CD4-positive, alpha-beta T cell (primary cell): ENCODE results near the gene PRKCA. TPM values are rescaled to one million over a fixed set of nuclear protein-coding genes. Genes with fewer than 3 reads are reported as not detected.
A peak's percentile ranks its signal among the peaks of the same experiment; 100 is the strongest.

Source experiments
- ATAC-seq: fragments of 200-7000 bp; cut with Tn5 transposase; one replicate; pipeline ENCODE4 v1.10.0; 2022; ENCODE audit warnings: mild to moderate bottlenecking; ENCODE audit not compliant: poor library complexity
- CTCF ChIA-PET: fragments of 350-600 bp; sonication (Branson Sonifier 250); formaldehyde crosslinking; loops from one replicate; lab custom pipeline; 2021; ENCODE audit warnings: antibody characterized with exemption, inconsistent platforms; lab: Charles Lee
- POLR2A ChIA-PET: fragments of 350-600 bp; sonication (Branson Sonifier 250); formaldehyde crosslinking; loops from one replicate; lab custom pipeline; 2021; ENCODE audit warnings: antibody characterized with exemption, inconsistent platforms; lab: Charles Lee
- DNase-seq, 14 experiments: peaks; one replicate each; pipeline ENCODE4 v3.0.0-alpha.2; 2013 to 2020; ENCODE audit warnings: mixed read lengths in 2 of 14
- H3K27ac ChIP-seq, 2 donors: one replicate each; pipeline versions ENCODE4 v1.5.1 to v1.7.0; 2013; ENCODE audit warnings: low read length in 2 of 2, low read depth in 1 of 2, mild to moderate bottlenecking in 1 of 2
- H3K27me3 ChIP-seq, 2 experiments: 1 replicate in 1 of 2; 2 replicates in 1 of 2; pipeline versions ENCODE4 v1.6.1 to v1.7.0; 2013; ENCODE audit warnings: low read length in 2 of 2, control low read depth in 1 of 2, mild to moderate bottlenecking in 1 of 2, moderate library complexity in 1 of 2; ENCODE audit not compliant: insufficient read depth in 2 of 2, control insufficient read depth in 1 of 2
- H3K36me3 ChIP-seq: one replicate; pipeline ENCODE4 v1.6.1; 2013; ENCODE audit warnings: low read length, control low read depth; ENCODE audit not compliant: insufficient read depth
- H3K4me1 ChIP-seq: one replicate; pipeline ENCODE4 v1.6.1; 2013; ENCODE audit warnings: low read length, control low read depth; ENCODE audit not compliant: insufficient read depth
- H3K4me3 ChIP-seq: one replicate; pipeline ENCODE4 v1.5.1; 2013; ENCODE audit warnings: mild to moderate bottlenecking, low read length, moderate library complexity
- H3K9me3 ChIP-seq, 2 experiments: 1 replicate in 1 of 2; 2 replicates in 1 of 2; pipeline versions ENCODE4 v1.6.1 to v1.7.0; 2013; ENCODE audit warnings: low read length in 2 of 2, mild to moderate bottlenecking in 2 of 2, control low read depth in 1 of 2, moderate library complexity in 1 of 2; ENCODE audit not compliant: control insufficient read depth in 1 of 2, insufficient read depth in 1 of 2
- H3K27ac Mint-ChIP-seq: one replicate; pipeline ENCODE4 v1.8.0; 2020; ENCODE audit warnings: mixed read lengths
- H3K27me3 Mint-ChIP-seq: one replicate; pipeline ENCODE4 v1.8.0; 2021; ENCODE audit warnings: mixed read lengths
- H3K36me3 Mint-ChIP-seq: one replicate; pipeline ENCODE4 v1.8.0; 2021; ENCODE audit warnings: low read depth, mixed read lengths
- H3K4me1 Mint-ChIP-seq: one replicate; pipeline ENCODE4 v1.8.0; 2021; ENCODE audit warnings: low read depth, mixed read lengths
- H3K4me3 Mint-ChIP-seq: one replicate; pipeline ENCODE4 v1.8.0; 2020; ENCODE audit warnings: mild to moderate bottlenecking, mixed read lengths
- H3K9me3 Mint-ChIP-seq: one replicate; pipeline ENCODE4 v1.8.0; 2020; ENCODE audit warnings: mixed read lengths
- intact Hi-C, 2 experiments: fragments of 100-400 bp; cut with DNase I in 1 of 2; cut with micrococcal nuclease in 1 of 2; formaldehyde crosslinking; loops; one replicate each; pipeline versions ENCODE4 v1.15.1 to v1.9.0; 2023 to 2025; cut with DNase I, micrococcal nuclease
- total RNA-seq, 174 experiments: library from RNA in 2 of 174; stranded (reverse) in 2 of 174; gene quantifications; one replicate each; pipeline ENCODE4 v1.2.3 and lab custom pipeline; 2021 to 2026
- TF ChIP-seq, protein P1 (sequence below): fragments of 200-600 bp; IDR thresholded peaks from one replicate; pipeline ENCODE4 v1.8.0; 2022; ENCODE audit warnings: antibody characterized with exemption, mild to moderate bottlenecking

The PRKCA gene
- total RNA-seq, 2 experiments from 2014 or later = 84.8 to 88.6 TPM

DNA sequence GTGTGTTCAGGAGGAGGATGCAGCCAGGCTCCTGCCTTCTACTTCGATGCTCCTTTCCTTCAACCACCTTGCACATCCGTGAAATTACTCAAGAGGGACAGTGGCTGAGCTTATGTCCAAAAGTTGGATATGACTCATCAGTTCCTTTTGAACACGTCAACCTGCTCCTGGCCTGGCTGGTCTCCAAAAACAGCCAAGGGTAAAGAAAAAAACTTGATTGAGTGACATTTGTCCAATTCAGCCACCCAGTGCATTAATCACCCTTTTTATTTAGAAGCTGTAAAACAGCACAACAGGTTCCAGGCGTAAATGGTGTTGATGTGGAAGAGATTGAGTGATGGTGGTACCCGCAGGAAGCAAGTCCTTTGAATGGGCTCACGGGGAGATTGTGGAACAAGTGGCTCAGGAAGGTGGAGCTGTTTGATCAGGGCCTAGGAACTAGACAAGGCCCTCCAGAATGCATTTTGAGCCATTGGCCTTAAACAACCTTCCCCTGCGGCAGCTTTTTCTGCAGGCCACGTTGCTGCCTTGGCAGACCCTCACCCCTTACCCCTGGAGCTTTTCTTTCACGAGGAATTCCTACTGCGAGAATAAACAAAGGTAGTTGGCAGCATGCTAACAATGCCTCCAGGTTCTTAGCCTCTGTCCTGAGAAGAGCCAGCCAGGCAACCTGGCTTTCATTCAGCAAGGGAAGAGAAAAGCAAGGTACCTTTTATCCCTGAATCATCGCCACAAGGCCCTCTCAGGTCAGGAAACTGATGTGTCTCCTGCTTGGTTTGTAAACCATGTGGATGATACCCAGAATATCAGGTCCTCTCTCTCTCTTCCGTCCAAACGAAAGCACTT lies 359.2 kb downstream of the PRKCA start:
- H3K27me3 ChIP-seq = no peaks in the 10 kb centered on the region
- peak overlapping the region; percentile 24 for H3K27ac Mint-ChIP-seq
- intact Hi-C loops = no loop called here
- POLR2A ChIA-PET = interaction anchor here (0.7 kb wide), 1 partner anchor 29 kb away, joined by 3 read pairs; no protein-coding TSS in a partner anchor
- no peaks in the 10 kb centered on the region for H3K27me3 Mint-ChIP-seq
- H3K9me3 Mint-ChIP-seq = no peaks in the 10 kb centered on the region
- DNase-seq = peak in 1 of 14 experiments; percentile 31
- no peaks in the 10 kb centered on the region for H3K9me3 ChIP-seq
- peaks cover 17% of the 10 kb centered on the region for H3K4me1 ChIP-seq
- no peak for ATAC-seq
- CTCF ChIA-PET = interaction anchor here (1.0 kb wide), 1 partner anchor 10 kb away, joined by 4 read pairs; no protein-coding TSS in a partner anchor
- H3K4me1 Mint-ChIP-seq = peaks cover 42% of the 10 kb centered on the region
- H3K4me3 ChIP-seq = no peak overlapping the region
- H3K27ac ChIP-seq = no peak overlapping the region
- H3K36me3 ChIP-seq = peaks cover 14% of the 10 kb centered on the region
- H3K4me3 Mint-ChIP-seq = no peak overlapping the region
- TF ChIP-seq, protein P1, sequence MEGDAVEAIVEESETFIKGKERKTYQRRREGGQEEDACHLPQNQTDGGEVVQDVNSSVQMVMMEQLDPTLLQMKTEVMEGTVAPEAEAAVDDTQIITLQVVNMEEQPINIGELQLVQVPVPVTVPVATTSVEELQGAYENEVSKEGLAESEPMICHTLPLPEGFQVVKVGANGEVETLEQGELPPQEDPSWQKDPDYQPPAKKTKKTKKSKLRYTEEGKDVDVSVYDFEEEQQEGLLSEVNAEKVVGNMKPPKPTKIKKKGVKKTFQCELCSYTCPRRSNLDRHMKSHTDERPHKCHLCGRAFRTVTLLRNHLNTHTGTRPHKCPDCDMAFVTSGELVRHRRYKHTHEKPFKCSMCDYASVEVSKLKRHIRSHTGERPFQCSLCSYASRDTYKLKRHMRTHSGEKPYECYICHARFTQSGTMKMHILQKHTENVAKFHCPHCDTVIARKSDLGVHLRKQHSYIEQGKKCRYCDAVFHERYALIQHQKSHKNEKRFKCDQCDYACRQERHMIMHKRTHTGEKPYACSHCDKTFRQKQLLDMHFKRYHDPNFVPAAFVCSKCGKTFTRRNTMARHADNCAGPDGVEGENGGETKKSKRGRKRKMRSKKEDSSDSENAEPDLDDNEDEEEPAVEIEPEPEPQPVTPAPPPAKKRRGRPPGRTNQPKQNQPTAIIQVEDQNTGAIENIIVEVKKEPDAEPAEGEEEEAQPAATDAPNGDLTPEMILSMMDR = no peak
- peaks cover 52% of the 10 kb centered on the region for H3K36me3 Mint-ChIP-seq

DNA sequence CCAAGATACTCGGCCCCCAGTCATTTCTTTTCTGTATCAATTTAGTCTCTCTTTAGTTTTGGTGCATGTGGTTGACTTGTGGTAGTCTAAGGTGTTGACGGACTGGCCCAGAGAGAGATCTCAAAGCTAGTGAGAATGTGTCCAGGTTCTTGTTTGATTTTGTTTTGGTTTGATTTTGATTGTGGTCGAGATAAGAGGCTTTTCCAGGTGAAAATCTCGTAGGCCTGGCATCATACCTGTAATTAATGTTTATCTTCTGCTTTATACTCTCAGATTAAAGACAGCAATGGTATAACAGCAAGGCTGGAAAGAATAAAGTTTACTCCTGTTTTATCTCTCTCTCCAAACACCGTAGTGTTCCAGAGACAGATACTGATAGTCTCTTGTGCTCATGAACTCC lies 360.1 kb downstream of the PRKCA start:
- Mint-ChIP-seq H3K27ac (peak overlapping the region; percentile 5), H3K4me3 (no peak overlapping the region), H3K9me3 (no peaks in the 10 kb centered on the region), H3K4me1 (peaks cover 47% of the 10 kb centered on the region), H3K27me3 (no peaks in the 10 kb centered on the region), H3K36me3 (peaks cover 47% of the 10 kb centered on the region)
- Histone ChIP-seq H3K27me3 (no peaks in the 10 kb centered on the region), H3K27ac (no peak overlapping the region), H3K4me1 (peaks cover 26% of the 10 kb centered on the region), H3K9me3 (no peaks in the 10 kb centered on the region), H3K36me3 (peaks cover 14% of the 10 kb centered on the region), H3K4me3 (no peak overlapping the region)
- TF ChIP-seq, protein P1 = no peak
- ATAC-seq (no peak), DNase-seq (no peak)
- POLR2A ChIA-PET = interaction anchor here (0.7 kb wide), 1 partner anchor 29 kb away, joined by 3 read pairs; no protein-coding TSS in a partner anchor
- intact Hi-C loops = no loop called here
- CTCF ChIA-PET = no interaction called here

DNA sequence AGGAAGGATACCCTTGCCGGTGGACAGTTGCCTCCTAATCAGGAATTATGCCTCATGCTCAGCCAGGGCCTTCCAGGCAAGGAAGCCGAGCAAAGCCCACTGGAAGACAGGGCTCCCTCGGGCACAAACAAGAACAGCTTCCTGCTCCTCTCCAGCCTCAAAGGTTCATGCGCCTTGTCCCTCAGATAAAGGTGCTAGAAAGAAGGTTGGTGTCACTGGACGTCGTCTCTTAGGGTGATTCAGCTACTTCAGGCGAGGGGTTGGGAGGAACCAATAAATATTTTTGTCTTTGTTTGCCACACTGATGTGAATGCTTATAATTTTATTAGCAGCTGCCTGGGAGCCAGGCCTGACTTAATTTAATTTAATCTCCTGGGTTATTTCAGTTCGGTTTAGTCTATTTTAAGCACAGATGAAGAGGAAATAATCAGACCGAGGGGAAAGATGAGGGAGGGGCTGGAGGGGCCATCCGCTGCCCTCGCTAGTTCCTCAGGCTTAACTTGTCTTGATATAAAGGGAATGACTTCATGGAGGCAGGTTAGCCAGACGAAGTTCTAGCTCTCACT lies 360.7 kb downstream of the PRKCA start:
- H3K27ac ChIP-seq = no peak overlapping the region
- no peaks in the 10 kb centered on the region for H3K9me3 Mint-ChIP-seq
- ATAC-seq = no peak
- TF ChIP-seq, protein P1 = no peak
- peaks cover 47% of the 10 kb centered on the region for H3K36me3 Mint-ChIP-seq
- peaks cover 48% of the 10 kb centered on the region for H3K4me1 Mint-ChIP-seq
- H3K27me3 ChIP-seq = no peaks in the 10 kb centered on the region
- no peak for DNase-seq
- peak overlapping the region; percentile 5 for H3K27ac Mint-ChIP-seq
- no peak overlapping the region for H3K4me3 ChIP-seq
- H3K4me1 ChIP-seq = peaks cover 32% of the 10 kb centered on the region
- intact Hi-C loops = no loop called here
- POLR2A ChIA-PET = no interaction called here
- CTCF ChIA-PET = no interaction called here
- no peaks in the 10 kb centered on the region for H3K9me3 ChIP-seq
- H3K36me3 ChIP-seq = peaks cover 9% of the 10 kb centered on the region
- no peaks in the 10 kb centered on the region for H3K27me3 Mint-ChIP-seq
- no peak overlapping the region for H3K4me3 Mint-ChIP-seq
